GM13976 (cell line): Measurements from ENCODE around the gene SLC31A1.

Experiments
- DNase-seq: peaks from one replicate; pipeline ENCODE4 v3.0.0; 2012; ENCODE audit warnings: low spot score
- in situ Hi-C: fragments of 300-500 bp; cut with MboI; formaldehyde crosslinking; loops from one replicate; pipeline ENCODE4 v1.12.0; 2022; ENCODE audit warnings: low sequenced_read_pairs, mixed read lengths, inconsistent platforms; ENCODE audit not compliant: unreplicated experiment
- TF ChIP-seq, protein P1 (sequence below): IDR thresholded peaks from 2 replicates; pipeline ENCODE4 v1.5.1; 2012; ENCODE audit warnings: borderline replicate concordance, mild to moderate bottlenecking; ENCODE audit not compliant: insufficient read depth; ENCODE audit errors: extremely low read depth, missing control alignments, control extremely low read depth

SLC31A1 gene

DNA sequence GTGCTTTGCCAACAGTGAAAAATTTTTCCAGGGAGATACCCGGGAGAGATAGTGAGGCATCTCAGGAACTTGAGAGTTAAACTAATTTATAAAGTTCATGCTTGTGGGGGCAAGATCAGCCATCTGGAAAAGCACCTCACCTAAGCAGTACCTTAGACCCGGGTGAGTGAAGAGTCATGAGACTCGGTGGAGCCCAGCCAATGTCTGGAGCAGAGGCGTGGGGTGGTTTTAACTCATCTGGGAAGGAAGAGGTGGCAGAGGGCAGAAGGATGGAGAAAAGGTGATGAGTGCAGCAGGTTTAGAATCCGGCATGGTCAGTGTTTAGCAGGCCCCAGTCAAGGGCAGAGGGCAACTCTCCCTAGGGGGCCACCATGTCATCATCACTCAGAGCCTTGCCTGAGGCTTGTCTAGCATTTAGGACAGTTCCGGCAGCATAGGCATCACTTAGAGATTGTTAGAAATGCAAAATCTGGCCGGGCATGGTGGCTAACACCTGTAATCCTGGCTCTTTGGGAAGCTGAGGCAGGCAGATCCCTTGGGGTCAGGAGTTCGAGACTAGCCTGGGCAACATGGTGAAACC is 86.1 kb downstream of the SLC31A1 start:
- in situ Hi-C loops, result no loop called here
- TF ChIP-seq, protein P1, sequence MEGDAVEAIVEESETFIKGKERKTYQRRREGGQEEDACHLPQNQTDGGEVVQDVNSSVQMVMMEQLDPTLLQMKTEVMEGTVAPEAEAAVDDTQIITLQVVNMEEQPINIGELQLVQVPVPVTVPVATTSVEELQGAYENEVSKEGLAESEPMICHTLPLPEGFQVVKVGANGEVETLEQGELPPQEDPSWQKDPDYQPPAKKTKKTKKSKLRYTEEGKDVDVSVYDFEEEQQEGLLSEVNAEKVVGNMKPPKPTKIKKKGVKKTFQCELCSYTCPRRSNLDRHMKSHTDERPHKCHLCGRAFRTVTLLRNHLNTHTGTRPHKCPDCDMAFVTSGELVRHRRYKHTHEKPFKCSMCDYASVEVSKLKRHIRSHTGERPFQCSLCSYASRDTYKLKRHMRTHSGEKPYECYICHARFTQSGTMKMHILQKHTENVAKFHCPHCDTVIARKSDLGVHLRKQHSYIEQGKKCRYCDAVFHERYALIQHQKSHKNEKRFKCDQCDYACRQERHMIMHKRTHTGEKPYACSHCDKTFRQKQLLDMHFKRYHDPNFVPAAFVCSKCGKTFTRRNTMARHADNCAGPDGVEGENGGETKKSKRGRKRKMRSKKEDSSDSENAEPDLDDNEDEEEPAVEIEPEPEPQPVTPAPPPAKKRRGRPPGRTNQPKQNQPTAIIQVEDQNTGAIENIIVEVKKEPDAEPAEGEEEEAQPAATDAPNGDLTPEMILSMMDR, result no peak
- DNase-seq, result no peak

DNA sequence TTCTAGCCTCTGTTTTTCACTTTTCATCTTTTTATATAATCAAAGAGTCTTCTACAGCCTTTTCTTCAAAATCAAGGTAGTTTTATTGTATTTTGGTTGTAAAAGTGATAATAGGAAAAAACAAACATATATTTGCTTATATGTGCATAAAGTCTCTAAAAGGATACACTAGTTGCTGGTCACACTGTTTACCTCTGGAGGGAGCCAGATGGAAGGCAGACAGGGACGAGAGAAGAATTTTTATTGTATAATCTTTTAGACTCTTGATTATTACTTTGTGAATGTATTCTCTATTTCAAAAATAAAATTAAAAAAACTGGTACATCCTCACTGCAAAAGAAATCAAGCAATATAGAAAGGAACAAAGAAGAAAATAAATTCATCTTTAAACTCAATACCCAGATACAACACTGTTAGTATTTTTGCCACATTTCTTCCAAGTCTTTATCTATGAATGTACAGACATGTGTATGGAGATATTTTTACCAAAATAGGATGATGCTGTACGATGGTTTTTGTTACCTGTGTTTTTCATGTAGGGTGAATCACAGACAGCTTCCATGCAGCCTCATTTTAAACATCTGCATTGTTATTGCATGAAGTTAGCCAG is 88.0 kb downstream of the SLC31A1 start:
- in situ Hi-C loops, result no loop called here
- TF ChIP-seq, protein P1, result peak; percentile 46
- DNase-seq, result peak; percentile 64

DNA sequence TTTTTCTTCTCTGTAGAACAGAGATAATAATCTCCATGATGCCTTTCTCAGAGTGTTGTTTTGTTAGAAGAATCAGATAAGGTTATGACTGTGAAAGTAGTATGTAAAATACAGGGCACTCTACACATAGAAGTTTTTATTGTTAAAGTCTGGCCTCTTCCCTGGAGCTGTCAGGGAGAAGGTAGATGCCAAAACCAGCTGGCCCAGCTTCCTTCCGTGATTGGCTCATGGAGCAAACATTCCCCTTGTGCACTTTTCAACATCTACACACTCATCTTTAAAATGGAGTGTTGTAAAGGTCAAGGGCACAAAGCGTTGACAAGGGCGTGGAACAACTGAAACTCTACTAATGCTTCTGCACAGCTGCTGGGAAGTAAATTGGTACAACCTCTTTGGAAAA is 89.2 kb downstream of the SLC31A1 start:
- no peak for DNase-seq
- in situ Hi-C loops, result no loop called here
- TF ChIP-seq, protein P1, result no peak

DNA sequence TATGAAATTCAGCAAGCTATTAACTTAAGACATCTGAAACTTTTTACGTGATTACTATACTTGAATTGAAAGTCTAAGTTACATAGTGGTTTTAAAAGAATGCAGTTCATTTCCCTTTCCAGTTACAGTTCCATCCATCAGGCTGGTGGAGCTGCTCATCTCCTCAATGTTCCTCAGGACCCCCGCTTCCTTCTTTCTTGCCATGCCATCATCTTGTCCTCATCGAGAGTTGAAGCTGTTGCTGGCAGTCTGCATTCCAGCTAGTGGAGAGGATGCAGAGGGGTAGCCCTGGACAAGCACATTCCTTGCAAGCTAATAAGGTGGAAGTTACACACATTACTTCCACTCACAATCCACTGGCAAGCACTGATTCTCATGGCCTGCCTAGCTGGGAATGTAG is 90.6 kb downstream of the SLC31A1 start:
- TF ChIP-seq, protein P1, result no peak
- in situ Hi-C loops, result no loop called here
- DNase-seq, result no peak

DNA sequence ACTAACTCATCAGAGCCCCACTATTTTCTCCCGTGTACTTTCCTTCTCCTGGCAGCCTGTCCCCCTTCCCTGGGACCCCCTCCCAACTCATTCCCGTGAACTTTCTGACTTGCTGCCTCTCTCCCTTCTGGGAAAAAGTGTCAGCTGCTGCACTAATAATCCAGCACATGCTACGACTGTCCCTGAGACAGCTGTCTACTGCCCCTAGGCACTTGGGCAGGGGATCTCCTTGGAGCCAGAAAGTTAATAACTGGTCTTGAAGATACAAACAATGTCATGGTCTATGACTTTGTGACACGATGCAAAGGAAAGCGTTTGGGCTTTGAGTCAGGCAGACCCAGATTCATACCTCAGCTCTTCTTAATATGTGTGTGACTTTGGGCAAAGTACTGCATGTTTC is 91.9 kb downstream of the SLC31A1 start:
- in situ Hi-C loops, result no loop called here
- DNase-seq, result no peak
- TF ChIP-seq, protein P1, result no peak
